DOHH2 (cell line): ENCODE data around the gene CFAP46.

Experiments used
- EZH2phosphoT487 ChIP-seq: fragments of 200-600 bp; sonication (generic); IDR thresholded peaks from 2 replicates; pipeline ENCODE4 v1.6.1; 2017; ENCODE audit warnings: borderline replicate concordance, mild to moderate bottlenecking, antibody characterized with exemption, low read length, moderate library complexity, mixed read lengths
- TF ChIP-seq, protein P1 (sequence below): fragments of 200-600 bp; sonication (generic); IDR thresholded peaks from one replicate; pipeline ENCODE4 v1.5.1; 2014; ENCODE audit warnings: antibody characterized with exemption, mild to moderate bottlenecking, low read depth, low read length; ENCODE audit not compliant: poor library complexity, severe bottlenecking

DNA sequence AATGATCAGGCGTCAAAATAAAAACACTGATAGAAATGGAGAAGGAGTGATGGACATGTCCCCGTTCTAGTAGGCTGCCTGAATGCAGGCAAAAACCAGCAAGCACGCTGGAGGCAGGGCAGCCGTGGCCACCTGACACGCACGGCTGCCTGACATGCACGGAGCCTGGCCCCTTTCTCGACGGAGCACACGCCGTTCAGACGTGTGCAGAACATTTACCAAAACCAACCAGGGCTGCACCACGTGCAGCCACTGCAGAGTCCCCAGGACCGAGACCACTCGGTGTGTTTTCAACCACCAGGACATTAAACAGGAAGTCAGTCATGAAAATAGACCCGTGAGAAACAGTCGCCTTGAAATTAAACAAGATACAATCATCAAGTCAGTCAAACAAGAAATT, 94.5 kb downstream of the CFAP46 start:
- TF ChIP-seq, protein P1, sequence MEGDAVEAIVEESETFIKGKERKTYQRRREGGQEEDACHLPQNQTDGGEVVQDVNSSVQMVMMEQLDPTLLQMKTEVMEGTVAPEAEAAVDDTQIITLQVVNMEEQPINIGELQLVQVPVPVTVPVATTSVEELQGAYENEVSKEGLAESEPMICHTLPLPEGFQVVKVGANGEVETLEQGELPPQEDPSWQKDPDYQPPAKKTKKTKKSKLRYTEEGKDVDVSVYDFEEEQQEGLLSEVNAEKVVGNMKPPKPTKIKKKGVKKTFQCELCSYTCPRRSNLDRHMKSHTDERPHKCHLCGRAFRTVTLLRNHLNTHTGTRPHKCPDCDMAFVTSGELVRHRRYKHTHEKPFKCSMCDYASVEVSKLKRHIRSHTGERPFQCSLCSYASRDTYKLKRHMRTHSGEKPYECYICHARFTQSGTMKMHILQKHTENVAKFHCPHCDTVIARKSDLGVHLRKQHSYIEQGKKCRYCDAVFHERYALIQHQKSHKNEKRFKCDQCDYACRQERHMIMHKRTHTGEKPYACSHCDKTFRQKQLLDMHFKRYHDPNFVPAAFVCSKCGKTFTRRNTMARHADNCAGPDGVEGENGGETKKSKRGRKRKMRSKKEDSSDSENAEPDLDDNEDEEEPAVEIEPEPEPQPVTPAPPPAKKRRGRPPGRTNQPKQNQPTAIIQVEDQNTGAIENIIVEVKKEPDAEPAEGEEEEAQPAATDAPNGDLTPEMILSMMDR: no peak
- TF ChIP-seq EZH2phosphoT487: no peak
